ENCODE measurements around the gene FAM83E. TPM values are rescaled to one million over a fixed set of nuclear protein-coding genes. Genes with fewer than 3 reads are reported as not detected.

The FAM83E gene
- total and polyA plus RNA-seq, 2 of the 8 experiments (the other 6 are each of a cell fraction or from before 2014, with no cell fraction given) = 1.8 to 5.3 TPM

DNA sequence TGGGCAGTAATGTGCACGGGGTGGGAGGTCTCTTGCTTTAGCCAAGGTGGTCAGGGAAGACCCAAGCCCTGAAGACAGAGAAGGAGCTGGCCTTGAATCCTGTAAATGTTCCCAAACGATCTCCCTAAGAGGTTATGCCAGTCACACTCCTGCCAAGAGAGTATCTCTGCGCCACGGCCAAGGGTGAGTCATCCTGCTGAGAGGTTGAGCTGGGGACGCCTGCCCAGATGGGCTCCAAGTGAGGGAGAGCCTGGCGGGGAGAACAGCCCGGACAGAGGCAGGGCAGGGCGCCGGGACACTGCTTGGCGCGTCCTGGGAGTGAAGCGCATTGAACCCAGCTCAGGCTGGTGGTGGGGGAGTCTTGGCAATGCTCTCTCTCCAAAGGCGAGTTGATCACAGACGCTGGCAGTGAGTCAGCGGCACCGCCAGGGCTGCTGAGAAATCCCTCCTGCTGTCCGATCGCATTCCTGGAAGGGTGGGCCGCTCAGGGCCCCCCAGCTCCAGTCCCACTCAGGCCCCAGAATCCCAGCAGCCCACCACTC lies 46.5 kb downstream of the FAM83E start:
- ChIA-PET POLR2A (ENCODE audit: partially characterized antibody) (interaction anchor here (0.6 to 2.4 kb wide), 13 partner anchors 10 to 98 kb away, joined by 3 to 8 read pairs (median 4); partner anchors contain the start of genes RPL18 and SPHK2), CTCF (ENCODE audit: partially characterized antibody) (interaction anchor here (0.8 to 2.7 kb wide), 11 partner anchors 9 to 79 kb away, joined by 3 to 16 read pairs (median 4); partner anchors contain the start of gene CA11)
- Histone ChIP-seq H2BK20ac (ENCODE audit: low read length) (0 out of 2 replicates have a peak overlapping the region, but pooled peaks have one; percentile 62), H3K23ac (ENCODE audit: insufficient read length) (no peak overlapping the region), H3K4me3 (ENCODE audit: extremely low read depth in 1 of 4, insufficient read depth in 2 of 4, low read depth in 3 of 4, low read length in 4 of 4) (peak overlapping the region in 3 of 4 experiments; percentile 10 to 50 (median 14); a peak in 4 of 8 replicates), H4K8ac (ENCODE audit: extremely low read depth, insufficient read depth, low read length) (peak overlapping the region; percentile 88; the same call in 1 of the 2 replicates), H3K9me3 (ENCODE audit: insufficient read depth in 2 of 2, low read depth in 1 of 2, low read length in 1 of 2) (no peaks in the 10 kb centered on the region), H2BK120ac (replicated peaks; ENCODE audit: low read depth, low read length) (no peak overlapping the region), H2BK12ac (ENCODE audit: low read depth, low read length) (peak overlapping the region; percentile 27; the same call in 1 of the 2 replicates), H2BK15ac (ENCODE audit: low read length) (0 out of 2 replicates have a peak overlapping the region, but pooled peaks have one; percentile 75), H3K18ac (ENCODE audit: extremely low read depth, low read length) (peak overlapping the region; percentile 42; the same call in 1 of the 2 replicates), H3K4ac (replicated peaks; ENCODE audit: insufficient read length, low read depth, low read length) (no peak overlapping the region), H2AFZ (ENCODE audit: low read length) (peak overlapping the region; percentile 82), H4K91ac (replicated peaks; ENCODE audit: insufficient read length, low read length) (no peak overlapping the region), H2BK5ac (ENCODE audit: low read depth, low read length) (peak overlapping the region; percentile 57; the same call in 1 of the 2 replicates), H3K9ac (replicated peaks in 1 of 4; ENCODE audit: extremely low read depth in 1 of 4, low read depth in 3 of 4, low read length in 3 of 4) (peak overlapping the region in 1 of 4 experiments; percentile 17; a peak in 4 of 7 replicates), H4K5ac (ENCODE audit: insufficient read length, low read depth, low read length) (no peak overlapping the region), H2AK5ac (ENCODE audit: low read depth, low read length) (no peak overlapping the region), H3K14ac (ENCODE audit: insufficient read length) (no peak overlapping the region), H4K20me1 (replicated peaks in 1 of 2; ENCODE audit: control insufficient read depth in 1 of 2, insufficient read depth in 2 of 2, low read length in 2 of 2) (no peaks in the 10 kb centered on the region), H3K23me2 (ENCODE audit: low read depth, low read length) (no peaks in the 10 kb centered on the region), H3K4me1 (replicated peaks in 1 of 4; ENCODE audit: control insufficient read depth in 3 of 4, insufficient read depth in 4 of 4, low read length in 3 of 4) (peaks cover 0 to 8% (median 3%) of the 10 kb centered on the region in 4 experiments; a peak in 5 of 7 replicates), H3K4me2 (ENCODE audit: insufficient read depth in 1 of 2, low read depth in 2 of 2, low read length in 2 of 2) (peak overlapping the region; percentile 56 to 57), H3K27ac (ENCODE audit: low read depth, low read length) (no peak overlapping the region; the same call in 1 of the 2 replicates), H3K56ac (replicated peaks; ENCODE audit: insufficient read length, low read depth, low read length) (no peak overlapping the region), H3K79me2 (ENCODE audit: control insufficient read depth in 1 of 2, insufficient read depth in 2 of 2, low read length in 2 of 2) (no peaks in the 10 kb centered on the region), H3K27me3 (replicated peaks in 1 of 4; ENCODE audit: control insufficient read depth in 3 of 4, extremely low read depth in 1 of 4, insufficient read depth in 3 of 4, low read length in 3 of 4) (no peaks in the 10 kb centered on the region; a peak in 2 of 7 replicates), H3K79me1 (ENCODE audit: low read depth, low read length) (no peaks in the 10 kb centered on the region), H3K36me3 (ENCODE audit: control insufficient read depth in 2 of 4, insufficient read depth in 4 of 4, low read length in 3 of 4) (no peaks in the 10 kb centered on the region)
- WGBS, 2 experiments (ENCODE audit: extremely low coverage in 1 of 2, insufficient coverage in 1 of 2, insufficient read length in 1 of 2, insufficient replicate concordance in 2 of 2, low coverage in 1 of 2, low lambda C conversion rate in 2 of 2, missing lambda C conversion rate in 1 of 2) = 10% methylated on average over 18 of the region's 19 CpGs; no CpG with 5 or more reads in 1 of the 2 experiments
- peak in 1 of 2 experiments; percentile 68 for DNase-seq (ENCODE audit: low read depth in 1 of 2, low spot score in 2 of 2)
- no peak for FAIRE-seq
- TF ChIP-seq TAF7 (optimal IDR thresholded peaks at IDR 0.05; ENCODE audit: borderline replicate concordance, low read depth, low read length) = no peak
- no peak for TF ChIP-seq ZNF274 (IDR thresholded peaks at IDR 0.05; ENCODE audit: borderline replicate concordance, extremely low read depth, low read length)
- no peak for TF ChIP-seq RNF2 (IDR thresholded peaks at IDR 0.05; ENCODE audit: borderline replicate concordance, low read depth, low read length, missing control alignments, poor library complexity, severe bottlenecking)
- TF ChIP-seq NANOG (IDR thresholded peaks at IDR 0.05; ENCODE audit: insufficient read depth, low read depth, low read length, poor library complexity, severe bottlenecking) = no peak
- TF ChIP-seq, protein P1, sequence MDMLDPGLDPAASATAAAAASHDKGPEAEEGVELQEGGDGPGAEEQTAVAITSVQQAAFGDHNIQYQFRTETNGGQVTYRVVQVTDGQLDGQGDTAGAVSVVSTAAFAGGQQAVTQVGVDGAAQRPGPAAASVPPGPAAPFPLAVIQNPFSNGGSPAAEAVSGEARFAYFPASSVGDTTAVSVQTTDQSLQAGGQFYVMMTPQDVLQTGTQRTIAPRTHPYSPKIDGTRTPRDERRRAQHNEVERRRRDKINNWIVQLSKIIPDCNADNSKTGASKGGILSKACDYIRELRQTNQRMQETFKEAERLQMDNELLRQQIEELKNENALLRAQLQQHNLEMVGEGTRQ (IDR thresholded peaks at IDR 0.05; ENCODE audit: low read length) = no peak
- TF ChIP-seq YY1 (IDR thresholded peaks at IDR 0.05; ENCODE audit: low read depth, low read length) = no peak
- TF ChIP-seq POU5F1 (IDR thresholded peaks at IDR 0.05; ENCODE audit: low read depth, low read length) = no peak
- no peak for TF ChIP-seq SUZ12 (IDR thresholded peaks at IDR 0.05; ENCODE audit: low read length)
- peak in 1 of 2 experiments; percentile 47; a peak in 1 of 3 replicates for TF ChIP-seq POLR2A (IDR thresholded peaks at IDR 0.05; ENCODE audit: control extremely low read depth in 1 of 2, low read depth in 2 of 2, low read length in 2 of 2)
- no peak for TF ChIP-seq CREB1 (IDR thresholded peaks at IDR 0.05)
- TF ChIP-seq JUN (IDR thresholded peaks at IDR 0.05; ENCODE audit: low read depth, low read length) = no peak
